Lung (tissue), 12 donors: ENCODE results near the gene ARMC2. TPM values are rescaled to one million over a fixed set of nuclear protein-coding genes. Genes with fewer than 3 reads are reported as not detected.
A peak's percentile ranks its signal among the peaks of the same experiment; 100 is the strongest.

Source experiments
- ATAC-seq: fragments of 200-7000 bp; cut with Tn5 transposase; one replicate; pipeline ENCODE4 v1.9.1; 2020; ENCODE audit warnings: moderate number of reproducible peaks; ENCODE audit not compliant: insufficient read depth, low FRiP score
- DNase-seq, 3 donors: peaks; one replicate each; pipeline ENCODE4 v3.0.0-alpha.2; 2013 to 2017
- H3K27ac ChIP-seq, 2 donors: one replicate each; pipeline ENCODE4 v1.5.1; 2013; ENCODE audit warnings: mild to moderate bottlenecking in 2 of 2, moderate library complexity in 2 of 2, control low read depth in 1 of 2, inconsistent platforms in 1 of 2, low read depth in 1 of 2, low read length in 1 of 2
- H3K27me3 ChIP-seq, 3 donors: one replicate each; pipeline ENCODE4 v1.5.1; 2013; ENCODE audit warnings: low read length in 2 of 3; ENCODE audit not compliant: control insufficient read depth in 3 of 3, insufficient read depth in 3 of 3
- H3K36me3 ChIP-seq, 4 donors: one replicate each; pipeline ENCODE4 v1.5.1; 2013; ENCODE audit warnings: low read length in 4 of 4, mild to moderate bottlenecking in 1 of 4, moderate library complexity in 1 of 4; ENCODE audit not compliant: control insufficient read depth in 4 of 4, insufficient read depth in 4 of 4
- H3K4me1 ChIP-seq, 5 donors: one replicate each; pipeline ENCODE4 v1.5.1; 2013; ENCODE audit warnings: low read length in 5 of 5, mild to moderate bottlenecking in 2 of 5, moderate library complexity in 1 of 5; ENCODE audit not compliant: control insufficient read depth in 5 of 5, insufficient read depth in 5 of 5
- H3K4me3 ChIP-seq: one replicate; pipeline ENCODE4 v1.5.1; 2013; ENCODE audit warnings: mild to moderate bottlenecking, control low read depth, moderate library complexity
- H3K9ac ChIP-seq, 2 donors: one replicate each; pipeline ENCODE4 v1.5.1; 2013; ENCODE audit warnings: low read length in 2 of 2, control low read depth in 1 of 2; ENCODE audit not compliant: insufficient read depth in 1 of 2
- H3K9me3 ChIP-seq, 4 donors: one replicate each; pipeline ENCODE4 v1.5.1; 2013; ENCODE audit warnings: low read length in 3 of 4, mild to moderate bottlenecking in 1 of 4, moderate library complexity in 1 of 4; ENCODE audit not compliant: control insufficient read depth in 4 of 4, insufficient read depth in 3 of 4
- CTCF ChIP-seq: IDR thresholded peaks from 2 replicates; pipeline ENCODE4 v1.5.1; 2012; ENCODE audit warnings: mild to moderate bottlenecking; ENCODE audit errors: control extremely low read depth, extremely low read depth
- WGBS, 2 donors: extraction: QIAGEN DNeasy Blood & Tissue Kit; methylation state at CpG; one replicate each; pipeline ENCODE4 v1.1.7; 2013; 5-methylcytosine and 5-hydroxymethylcytosine counted together
- polyA plus RNA-seq, 2 donors: library from polyadenylated mRNA; stranded (reverse); fragments of 200-250 nt; gene quantifications; one replicate each; pipeline ENCODE4 v1.2.1, GENCODE V29; 2013
- total RNA-seq, 2 donors: library from RNA; depleted of rRNA in 1 of 2; stranded (reverse); fragments of >200 nt in 1 of 2; gene quantifications; one replicate each; pipeline ENCODE4 v1.2.1, GENCODE V29; 2014 to 2021
- donor health status: control.
- donor health status: control.
- donor health status: Bipolar disorder and iron deficiency.
- donor health status: healthy.
- donor health status: DM: yes; HTN: yes; CAD: no.

ARMC2 gene
- total and polyA plus RNA-seq, 4 donors, result 2.9 to 16.5 (median 7.4) TPM

GRCh38 chr6:109000289-109000688, 152.1 kb downstream of the ARMC2 start:
- H3K9me3 ChIP-seq, result no peaks in the 10 kb centered on the region
- ATAC-seq, result no peak
- no peak for TF ChIP-seq CTCF
- peaks cover 0 to 25% (median 7%) of the 10 kb centered on the region in 4 donors for H3K36me3 ChIP-seq
- H3K27me3 ChIP-seq, result no peaks in the 10 kb centered on the region
- H3K9ac ChIP-seq, result peak overlapping the region in 1 of 2 donors; percentile 36
- peaks cover 0 to 52% (median 16%) of the 10 kb centered on the region in 5 donors for H3K4me1 ChIP-seq
- peak in 1 of 3 donors; percentile 20 for DNase-seq
- H3K4me3 ChIP-seq, result no peak overlapping the region
- WGBS, 2 donors, result 80 to 91% methylated on average over 2 of the region's 2 CpGs
- H3K27ac ChIP-seq, result no peak overlapping the region

- DNase-seq, result peak; percentile 32 to 94 (median 92)
- no peaks in the 10 kb centered on the region for H3K27me3 ChIP-seq
- no peaks in the 10 kb centered on the region for H3K9me3 ChIP-seq
- TF ChIP-seq CTCF, result no peak
- ATAC-seq, result no peak
- peaks cover 0 to 19% (median 6%) of the 10 kb centered on the region in 4 donors for H3K36me3 ChIP-seq
- 81% methylated on average over 7 of the region's 7 CpGs for WGBS, 2 donors
- peaks cover 0 to 53% (median 20%) of the 10 kb centered on the region in 5 donors for H3K4me1 ChIP-seq
- no peak overlapping the region for H3K4me3 ChIP-seq
- peak overlapping the region in 1 of 2 donors; percentile 9 for H3K9ac ChIP-seq
- H3K27ac ChIP-seq, result peak overlapping the region in 1 of 2 donors; percentile 88
These were observed 153.2 kb downstream of the ARMC2 start for GRCh38 chr6:109001291-109001894.

GRCh38 chr6:109002051-109002697, 154.0 kb downstream of the ARMC2 start:
- Histone ChIP-seq H3K27me3 (no peaks in the 10 kb centered on the region), H3K4me3 (no peak overlapping the region), H3K9ac (peak overlapping the region in 1 of 2 donors; percentile 9), H3K4me1 (peaks cover 0 to 56% (median 23%) of the 10 kb centered on the region in 5 donors), H3K36me3 (peaks cover 0 to 16% (median 6%) of the 10 kb centered on the region in 4 donors), H3K9me3 (no peaks in the 10 kb centered on the region), H3K27ac (peak overlapping the region in 1 of 2 donors; percentile 88)
- no peak for TF ChIP-seq CTCF
- peak; percentile 47 for ATAC-seq
- 58 to 66% methylated on average over 3 of the region's 3 CpGs for WGBS, 2 donors
- DNase-seq, result peak; percentile 38 to 90 (median 87)
